Stomach (tissue), 9 donors: ENCODE measurements around the gene HK3. TPM values are rescaled to one million over a fixed set of nuclear protein-coding genes. Genes with fewer than 3 reads are reported as not detected.

Source experiments
- DNase-seq, 2 donors: peaks; one replicate each; pipeline versions ENCODE4 v3.0.0 to v3.0.0-alpha.2; 2013 to 2019
- H3K27ac ChIP-seq, 5 donors: fragments of 200-600 bp in 4 of 5; sonication (generic) in 4 of 5; one replicate each; pipeline ENCODE4 v1.5.1; 2013 to 2019; ENCODE audit warnings: mild to moderate bottlenecking in 1 of 5, moderate library complexity in 1 of 5
- H3K27me3 ChIP-seq, 3 donors: fragments of 200-600 bp; sonication (generic); one replicate each; pipeline ENCODE4 v1.5.1; 2017 to 2019; ENCODE audit warnings: mixed run types in 1 of 3
- H3K36me3 ChIP-seq, 4 donors: fragments of 200-600 bp; sonication (generic); 1 replicate in 3 of 4; 2 replicates in 1 of 4; pipeline ENCODE4 v1.5.1; 2016 to 2019
- H3K4me1 ChIP-seq, 4 donors: fragments of 200-600 bp; sonication (generic); one replicate each; pipeline ENCODE4 v1.5.1; 2016 to 2019
- H3K4me3 ChIP-seq, 4 donors: fragments of 200-600 bp; sonication (generic) in 3 of 4; one replicate each; pipeline ENCODE4 v1.5.1; 2016 to 2019; ENCODE audit warnings: mild to moderate bottlenecking in 1 of 4
- H3K9me3 ChIP-seq, 4 donors: fragments of 200-600 bp; sonication (generic); one replicate each; pipeline ENCODE4 v1.5.1; 2016 to 2019
- CTCF ChIP-seq, 7 experiments: fragments of 450-650 bp in 4 of 7; fragments of 200-600 bp in 3 of 7; sonication (generic) in 3 of 7; IDR thresholded peaks; one replicate each; pipeline ENCODE4 v1.5.1; 2016 to 2019; ENCODE audit warnings: antibody characterized with exemption in 7 of 7, control low read depth in 2 of 7, mild to moderate bottlenecking in 1 of 7
- EP300 ChIP-seq: sonication (generic); formaldehyde crosslinking; IDR thresholded peaks from one replicate; pipeline ENCODE4 v1.6.1; 2017; ENCODE audit warnings: antibody characterized with exemption
- POLR2A ChIP-seq, 4 donors: fragments of 450-650 bp; IDR thresholded peaks; one replicate each; pipeline ENCODE4 v1.6.1; 2016; ENCODE audit warnings: antibody characterized with exemption in 4 of 4, control low read depth in 2 of 4, mild to moderate bottlenecking in 1 of 4, moderate library complexity in 1 of 4
- POLR2AphosphoS5 ChIP-seq, 3 donors: sonication (generic); formaldehyde crosslinking; IDR thresholded peaks; one replicate each; pipeline ENCODE4 v1.6.1; 2016; ENCODE audit warnings: antibody characterized with exemption in 3 of 3
- WGBS, 5 donors: extraction: QIAGEN DNeasy Blood & Tissue Kit in 3 of 5; methylation state at CpG; one replicate each; pipeline versions ENCODE4 v1.1.5 to v1.1.7; 2013 to 2018; 5-methylcytosine and 5-hydroxymethylcytosine counted together
- intact Hi-C: fragments of 100-400 bp; cut with DNase I; formaldehyde crosslinking; loops from one replicate; pipeline ENCODE4 v1.15.1; 2023; ENCODE audit warnings: low total_unique reads
- polyA plus RNA-seq, 3 donors: library from polyadenylated mRNA; stranded (reverse); fragments of 200-250 nt; gene quantifications; one replicate each; pipeline ENCODE4 v1.2.3, GENCODE V29; 2013
- total RNA-seq, 5 donors: library from RNA; depleted of rRNA; stranded (reverse); fragments of >200 nt; gene quantifications; one replicate each; pipeline versions ENCODE4 v1.1.0 to v1.2.3, GENCODE V29; 2014 to 2016
- donor health status: healthy with polysubstance abuse.
- donor health status: Bipolar disorder and iron deficiency.
- donor health status: healthy.

The HK3 gene
- total and polyA plus RNA-seq, 8 donors: 1.6 to 145 (median 4.2) TPM; not detected in 2

DNA sequence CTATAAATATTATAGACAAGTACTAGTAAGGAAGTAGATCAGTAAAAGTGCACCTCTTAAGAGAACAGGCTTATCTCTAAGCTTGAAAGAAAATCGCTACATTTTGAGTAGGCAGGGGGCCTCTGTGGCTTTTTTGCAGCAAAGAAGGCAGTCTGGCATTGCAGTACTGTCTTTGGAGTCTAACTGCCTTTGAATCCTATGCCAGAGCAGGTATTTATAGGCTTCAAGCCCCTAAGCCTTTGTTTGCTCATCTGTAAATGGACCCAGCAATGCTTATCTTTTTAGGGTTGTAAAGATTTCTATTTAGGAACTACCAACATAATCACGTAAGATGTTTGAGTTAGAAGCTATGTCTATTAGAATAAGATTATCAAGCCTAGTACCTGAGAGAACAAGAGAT, 23.7 kb upstream of the HK3 start:
- Histone ChIP-seq H3K9me3 (no peaks in the 10 kb centered on the region), H3K4me1 (no peaks in the 10 kb centered on the region), H3K27me3 (no peaks in the 10 kb centered on the region), H3K27ac (no peak overlapping the region), H3K36me3 (peaks cover 0 to 27% (median 25%) of the 10 kb centered on the region in 4 donors), H3K4me3 (no peak overlapping the region)
- 43 to 65% (median 54%) methylated on average over 2 of the region's 2 CpGs for WGBS, 5 donors
- no peak for TF ChIP-seq EP300
- no peak for TF ChIP-seq CTCF (IDR thresholded peaks at IDR 0.05)
- TF ChIP-seq POLR2AphosphoS5 (IDR thresholded peaks at IDR 0.05): no peak
- no peak for TF ChIP-seq POLR2A (IDR thresholded peaks at IDR 0.05)
- no peak for DNase-seq
- intact Hi-C loops: no loop called here

DNA sequence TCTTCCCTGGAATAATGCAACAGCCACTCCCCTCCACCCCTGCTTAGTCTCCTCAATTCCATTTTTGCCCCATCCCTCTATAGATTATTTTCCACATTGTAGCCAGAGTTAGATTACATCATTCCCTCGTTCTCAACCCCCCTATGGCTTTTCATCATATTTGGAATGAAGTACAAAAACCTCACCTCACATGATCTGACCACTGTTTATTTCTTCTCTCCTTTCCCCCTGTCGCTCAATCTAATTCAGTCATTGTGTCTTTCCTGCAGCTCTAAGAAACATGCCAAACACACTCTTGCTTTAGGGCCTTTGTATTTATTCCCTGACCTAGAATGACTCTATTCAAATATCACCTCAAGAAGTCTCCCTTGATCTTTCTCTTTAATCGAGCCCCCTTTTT, 22.6 kb upstream of the HK3 start:
- no peak overlapping the region for H3K27ac ChIP-seq
- WGBS, 5 donors: 77 to 91% (median 84%) methylated on average over 3 of the region's 3 CpGs
- H3K4me1 ChIP-seq: no peaks in the 10 kb centered on the region
- TF ChIP-seq POLR2AphosphoS5 (IDR thresholded peaks at IDR 0.05): no peak
- TF ChIP-seq EP300: no peak
- TF ChIP-seq CTCF (IDR thresholded peaks at IDR 0.05): no peak
- no peak for TF ChIP-seq POLR2A (IDR thresholded peaks at IDR 0.05)
- no peak for DNase-seq
- no peak overlapping the region for H3K4me3 ChIP-seq
- H3K9me3 ChIP-seq: no peaks in the 10 kb centered on the region
- intact Hi-C loops: no loop called here
- peaks cover 0 to 36% (median 29%) of the 10 kb centered on the region in 4 donors for H3K36me3 ChIP-seq
- no peaks in the 10 kb centered on the region for H3K27me3 ChIP-seq

- TF ChIP-seq EP300: no peak
- TF ChIP-seq POLR2A (IDR thresholded peaks at IDR 0.05): no peak
- TF ChIP-seq POLR2AphosphoS5 (IDR thresholded peaks at IDR 0.05): no peak
- no peak for TF ChIP-seq CTCF (IDR thresholded peaks at IDR 0.05)
- no peak for DNase-seq
Measured at GRCh38 chr5:176918613-176919012, 19.5 kb upstream of the HK3 start.

GRCh38 chr5:176916337-176916736, 17.2 kb upstream of the HK3 start:
- peaks cover 0 to 38% (median 28%) of the 10 kb centered on the region in 4 donors for H3K36me3 ChIP-seq
- no peak overlapping the region for H3K27ac ChIP-seq
- intact Hi-C loops: no loop called here
- H3K27me3 ChIP-seq: no peaks in the 10 kb centered on the region
- H3K4me3 ChIP-seq: no peak overlapping the region
- no peaks in the 10 kb centered on the region for H3K4me1 ChIP-seq
- DNase-seq: no peak
- TF ChIP-seq POLR2A (IDR thresholded peaks at IDR 0.05) (no peak), CTCF (IDR thresholded peaks at IDR 0.05) (no peak), POLR2AphosphoS5 (IDR thresholded peaks at IDR 0.05) (no peak), EP300 (no peak)
- H3K9me3 ChIP-seq: no peaks in the 10 kb centered on the region

More at GRCh38 chr5:176918613-176919012, 19.5 kb upstream of the HK3 start:
- no peaks in the 10 kb centered on the region for H3K27me3 ChIP-seq
- no peak overlapping the region for H3K4me3 ChIP-seq
- H3K9me3 ChIP-seq: no peaks in the 10 kb centered on the region
- intact Hi-C loops: no loop called here
- peaks cover 0 to 35% (median 24%) of the 10 kb centered on the region in 4 donors for H3K36me3 ChIP-seq
- H3K4me1 ChIP-seq: no peaks in the 10 kb centered on the region
- no peak overlapping the region for H3K27ac ChIP-seq
- 89 to 94% (median 89%) methylated on average over 6 of the region's 6 CpGs for WGBS, 5 donors
